ENCODE measurements around the gene TAF12.
"Not testable (repeated sequence)": the region's sequence is repeated elsewhere in the genome, so short reads cannot be mapped to it uniquely, and the experiment has no call there.

The TAF12 gene

GRCh38 chr1:28581531-28582247 lies 61.2 kb downstream of the TAF12 start:
- Histone ChIP-seq H3K9me3 (ENCODE audit: control insufficient read depth, insufficient read depth, low read length) (no peaks in the 10 kb centered on the region), H3K4me1 (ENCODE audit: insufficient read depth, low read length) (peaks cover 5% of the 10 kb centered on the region; the same call in 1 of the 2 replicates), H3K36me3 (ENCODE audit: insufficient read depth, low read length) (peaks cover 22% of the 10 kb centered on the region), H3K9ac (ENCODE audit: low read depth, low read length) (peak overlapping the region; percentile 83)

GRCh38 chr1:28580722-28581530 lies 61.9 kb downstream of the TAF12 start:
- peaks cover 5% of the 10 kb centered on the region; the same call in 1 of the 2 replicates for H3K4me1 ChIP-seq (ENCODE audit: insufficient read depth, low read length)
- no peaks in the 10 kb centered on the region for H3K9me3 ChIP-seq (ENCODE audit: control insufficient read depth, insufficient read depth, low read length)
- peak overlapping the region; percentile 83 for H3K9ac ChIP-seq (ENCODE audit: low read depth, low read length)
- H3K36me3 ChIP-seq (ENCODE audit: insufficient read depth, low read length): peaks cover 22% of the 10 kb centered on the region

GRCh38 chr1:28579401-28579800 lies 63.5 kb downstream of the TAF12 start:
- Histone ChIP-seq H3K36me3 (ENCODE audit: insufficient read depth, low read length) (peaks cover 22% of the 10 kb centered on the region), H3K9ac (ENCODE audit: low read depth, low read length) (no peak overlapping the region), H3K4me1 (ENCODE audit: insufficient read depth, low read length) (peaks cover 5% of the 10 kb centered on the region; the same call in 1 of the 2 replicates), H3K9me3 (ENCODE audit: control insufficient read depth, insufficient read depth, low read length) (no peaks in the 10 kb centered on the region)

GRCh38 chr1:28578696-28579218 lies 64.1 kb downstream of the TAF12 start:
- no peaks in the 10 kb centered on the region for H3K9me3 ChIP-seq (ENCODE audit: control insufficient read depth, insufficient read depth, low read length)
- H3K9ac ChIP-seq (ENCODE audit: low read depth, low read length): no peak overlapping the region
- peaks cover 22% of the 10 kb centered on the region for H3K36me3 ChIP-seq (ENCODE audit: insufficient read depth, low read length)
- H3K4me1 ChIP-seq (ENCODE audit: insufficient read depth, low read length): peaks cover 5% of the 10 kb centered on the region; the same call in 1 of the 2 replicates

GRCh38 chr1:28577738-28578536 lies 64.9 kb downstream of the TAF12 start:
- Histone ChIP-seq H3K9me3 (ENCODE audit: control insufficient read depth, insufficient read depth, low read length) (no peaks in the 10 kb centered on the region), H3K36me3 (ENCODE audit: insufficient read depth, low read length) (peaks cover 22% of the 10 kb centered on the region), H3K4me1 (ENCODE audit: insufficient read depth, low read length) (peaks cover 5% of the 10 kb centered on the region; the same call in 1 of the 2 replicates), H3K9ac (ENCODE audit: low read depth, low read length) (no peak overlapping the region)

GRCh38 chr1:28577052-28577678 lies 65.7 kb downstream of the TAF12 start:
- no peaks in the 10 kb centered on the region for H3K9me3 ChIP-seq (ENCODE audit: control insufficient read depth, insufficient read depth, low read length)
- peaks cover 22% of the 10 kb centered on the region for H3K36me3 ChIP-seq (ENCODE audit: insufficient read depth, low read length)
- H3K4me1 ChIP-seq (ENCODE audit: insufficient read depth, low read length): peaks cover 5% of the 10 kb centered on the region; the same call in 1 of the 2 replicates
- H3K9ac ChIP-seq (ENCODE audit: low read depth, low read length): no peak overlapping the region

- H3K4me1 ChIP-seq (ENCODE audit: insufficient read depth, low read length): no peaks in the 10 kb centered on the region
- no peaks in the 10 kb centered on the region for H3K9me3 ChIP-seq (ENCODE audit: control insufficient read depth, insufficient read depth, low read length)
- peaks cover 6% of the 10 kb centered on the region; the same call in 1 of the 2 replicates for H3K36me3 ChIP-seq (ENCODE audit: insufficient read depth, low read length)
- H3K9ac ChIP-seq (ENCODE audit: low read depth, low read length): no peak overlapping the region
Observed at GRCh38 chr1:28573564-28573963, 69.3 kb downstream of the TAF12 start.

- H3K9ac ChIP-seq (ENCODE audit: low read depth, low read length); H3K9me3 ChIP-seq (ENCODE audit: control insufficient read depth, insufficient read depth, low read length); H3K4me1 ChIP-seq (ENCODE audit: insufficient read depth, low read length); H3K36me3 ChIP-seq (ENCODE audit: insufficient read depth, low read length): not testable (repeated sequence)
Observed at GRCh38 chr1:28572891-28573290, 70.0 kb downstream of the TAF12 start.

- no peak overlapping the region for H3K9ac ChIP-seq (ENCODE audit: low read depth, low read length)
- no peaks in the 10 kb centered on the region for H3K9me3 ChIP-seq (ENCODE audit: control insufficient read depth, insufficient read depth, low read length)
- peaks cover 3% of the 10 kb centered on the region; the same call in 1 of the 2 replicates for H3K36me3 ChIP-seq (ENCODE audit: insufficient read depth, low read length)
- H3K4me1 ChIP-seq (ENCODE audit: insufficient read depth, low read length): no peaks in the 10 kb centered on the region
Observed at GRCh38 chr1:28571911-28572310, 71.0 kb downstream of the TAF12 start.

- Histone ChIP-seq H3K4me1 (ENCODE audit: insufficient read depth, low read length) (no peaks in the 10 kb centered on the region), H3K9ac (ENCODE audit: low read depth, low read length) (no peak overlapping the region), H3K36me3 (ENCODE audit: insufficient read depth, low read length) (peaks cover 15% of the 10 kb centered on the region), H3K9me3 (ENCODE audit: control insufficient read depth, insufficient read depth, low read length) (no peaks in the 10 kb centered on the region)
Observed at GRCh38 chr1:28566931-28567330, 75.9 kb downstream of the TAF12 start.

GRCh38 chr1:28565726-28566125 lies 77.1 kb downstream of the TAF12 start:
- H3K4me1 ChIP-seq (ENCODE audit: insufficient read depth, low read length): no peaks in the 10 kb centered on the region
- H3K9ac ChIP-seq (ENCODE audit: low read depth, low read length): no peak overlapping the region
- peaks cover 23% of the 10 kb centered on the region for H3K36me3 ChIP-seq (ENCODE audit: insufficient read depth, low read length)
- H3K9me3 ChIP-seq (ENCODE audit: control insufficient read depth, insufficient read depth, low read length): no peaks in the 10 kb centered on the region

GRCh38 chr1:28565040-28565439 lies 77.8 kb downstream of the TAF12 start:
- H3K9ac ChIP-seq (ENCODE audit: low read depth, low read length): no peak overlapping the region
- no peaks in the 10 kb centered on the region for H3K4me1 ChIP-seq (ENCODE audit: insufficient read depth, low read length)
- peaks cover 26% of the 10 kb centered on the region for H3K36me3 ChIP-seq (ENCODE audit: insufficient read depth, low read length)
- no peaks in the 10 kb centered on the region for H3K9me3 ChIP-seq (ENCODE audit: control insufficient read depth, insufficient read depth, low read length)

GRCh38 chr1:28564310-28564709 lies 78.6 kb downstream of the TAF12 start:
- Histone ChIP-seq H3K36me3 (ENCODE audit: insufficient read depth, low read length) (peaks cover 31% of the 10 kb centered on the region), H3K9ac (ENCODE audit: low read depth, low read length) (no peak overlapping the region), H3K9me3 (ENCODE audit: control insufficient read depth, insufficient read depth, low read length) (no peaks in the 10 kb centered on the region), H3K4me1 (ENCODE audit: insufficient read depth, low read length) (no peaks in the 10 kb centered on the region)

- no peaks in the 10 kb centered on the region for H3K9me3 ChIP-seq (ENCODE audit: control insufficient read depth, insufficient read depth, low read length)
- H3K4me1 ChIP-seq (ENCODE audit: insufficient read depth, low read length): no peaks in the 10 kb centered on the region
- H3K9ac ChIP-seq (ENCODE audit: low read depth, low read length): no peak overlapping the region
- peaks cover 28% of the 10 kb centered on the region for H3K36me3 ChIP-seq (ENCODE audit: insufficient read depth, low read length)
Observed at GRCh38 chr1:28560886-28561285, 82.0 kb downstream of the TAF12 start.

Measured in ES-I3 (cell line).